ENCODE measurements around the gene ACTN1.
A peak's percentile ranks its signal among the peaks of the same experiment; 100 is the strongest.
"Not testable (repeated sequence)": the region's sequence is repeated elsewhere in the genome, so short reads cannot be mapped to it uniquely, and the experiment has no call there.

ACTN1 gene

DNA sequence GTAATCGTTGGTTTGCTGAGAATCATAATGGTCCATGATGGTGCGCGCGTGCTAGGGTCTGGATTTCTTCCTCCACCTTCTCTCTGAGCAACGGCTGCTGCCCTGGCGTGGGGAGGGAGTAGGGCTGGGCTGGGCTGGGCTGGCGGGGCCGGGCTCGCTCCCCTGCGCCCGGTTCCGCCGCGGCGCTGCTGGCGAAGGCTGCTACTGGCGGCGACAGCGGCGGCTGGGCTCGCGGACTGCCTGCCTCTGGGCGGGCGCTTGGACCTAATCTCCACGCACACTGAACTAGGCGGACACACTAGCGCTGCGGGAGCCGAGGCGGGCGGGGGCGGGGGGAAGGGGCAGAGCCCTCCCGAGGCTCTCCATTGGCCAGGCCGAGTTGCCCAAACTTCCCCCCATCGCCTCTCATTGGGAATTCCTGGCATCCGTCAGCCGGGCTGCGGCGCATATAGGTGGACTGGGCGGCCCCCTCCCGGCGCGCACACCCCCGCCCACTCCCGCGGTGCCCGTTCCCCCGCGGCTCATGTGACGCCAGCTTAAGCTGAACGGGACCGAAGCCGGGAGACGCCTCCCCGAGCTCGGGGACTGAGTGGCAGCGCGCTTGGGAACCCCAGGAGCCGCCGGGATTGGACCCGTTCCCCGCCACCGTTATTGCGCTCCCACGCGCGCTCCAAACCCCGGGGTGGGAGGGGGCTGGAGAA, at the start of gene ACTN1:
Gene ACTN1, minus strand, starts transcription at position 282 of the 701 bp plus-strand sequence. Its CDS starts 246 bp downstream, at position 36.
- DNase-seq = peak; percentile 65

DNA sequence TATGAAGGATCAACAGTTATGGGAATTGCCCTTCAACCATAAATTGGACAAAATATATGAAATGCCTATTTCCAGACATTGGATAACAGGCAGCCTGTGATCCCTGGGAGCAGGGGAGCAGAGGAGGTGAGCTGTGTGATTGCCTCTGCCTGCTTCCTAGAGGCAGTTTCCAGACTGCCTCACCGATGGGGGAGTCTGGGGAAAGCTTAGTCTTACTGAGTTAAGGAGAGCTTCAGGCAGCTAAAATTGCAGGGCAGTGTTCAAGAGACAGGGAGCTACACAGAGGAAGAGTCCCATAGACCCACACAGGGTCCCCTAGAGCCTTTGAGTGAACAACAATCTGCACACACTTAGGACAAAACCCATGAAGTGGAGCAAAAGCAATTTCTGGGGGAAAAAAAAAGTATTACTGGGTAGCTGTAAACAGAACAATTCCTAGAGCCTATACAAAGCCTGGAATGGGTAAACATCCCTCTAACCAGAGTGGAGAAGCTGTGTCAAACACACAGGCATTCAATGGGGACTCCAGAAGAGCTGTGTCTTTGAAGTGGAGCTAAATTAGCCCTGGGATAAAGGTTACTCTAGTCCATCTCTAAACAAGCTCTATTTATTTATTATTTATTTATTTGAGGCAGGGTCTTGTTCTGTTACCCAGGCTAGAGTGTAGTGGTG, 48.3 kb upstream of the ACTN1 start:
- DNase-seq = no peak

DNA sequence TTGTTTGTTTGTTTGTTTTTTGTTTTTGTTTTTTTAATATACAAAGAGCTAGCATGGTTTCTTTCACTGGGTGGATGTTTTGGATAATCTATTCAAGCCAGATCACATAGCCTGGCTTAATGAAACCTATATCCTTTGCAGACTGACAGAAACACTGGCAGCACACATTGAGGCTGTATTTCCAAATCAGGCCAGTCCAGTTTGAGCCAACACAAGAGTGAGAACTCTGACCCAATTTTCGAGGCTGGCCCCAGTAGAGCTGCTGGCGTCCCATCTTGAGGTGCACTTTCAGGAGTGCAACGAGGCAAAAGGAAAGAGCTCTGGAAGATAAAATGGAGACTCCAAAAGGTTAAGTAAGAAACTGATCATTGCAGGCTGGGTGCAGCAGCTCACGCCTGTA, 43.9 kb upstream of the ACTN1 start:
- DNase-seq = no peak

DNA sequence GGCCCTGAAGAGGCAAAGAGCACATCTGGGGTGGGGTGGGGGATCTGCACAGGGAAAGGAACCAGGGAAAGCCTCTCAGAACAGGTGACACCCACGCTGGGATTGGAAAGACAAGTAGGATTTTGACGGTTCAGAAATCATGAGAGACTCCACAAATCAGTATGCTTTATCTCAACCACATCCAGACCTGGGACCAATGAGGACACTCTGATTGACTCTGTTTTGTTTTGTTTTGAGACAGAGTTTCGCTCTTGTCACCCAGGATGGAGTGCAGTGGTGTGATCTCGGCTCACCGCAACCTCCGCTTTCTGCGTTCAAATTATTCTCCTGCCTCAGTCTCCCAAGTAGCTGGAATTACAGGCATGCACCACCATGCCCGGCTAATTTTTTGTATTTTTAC, 43.0 kb upstream of the ACTN1 start:
- not testable (repeated sequence) for DNase-seq

DNA sequence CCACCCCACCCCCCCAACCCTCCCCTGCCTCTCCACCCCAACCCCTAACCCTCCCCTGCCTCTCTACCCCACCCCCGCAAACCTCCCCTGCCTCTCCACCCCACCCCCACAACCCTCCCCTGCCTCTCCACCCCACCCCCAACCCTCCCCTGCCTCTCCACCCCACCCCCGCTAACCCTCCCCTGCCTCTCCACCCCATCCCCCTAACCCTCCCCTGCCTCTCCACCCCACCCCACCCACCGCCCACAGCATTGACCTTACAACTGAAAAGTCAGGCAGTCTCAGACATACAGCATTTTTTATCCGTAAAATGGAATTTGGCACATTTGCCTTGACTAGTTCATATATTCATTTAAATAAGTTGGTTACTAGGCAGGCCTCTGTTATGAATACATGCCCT, 38.6 kb upstream of the ACTN1 start:
- DNase-seq = no peak

DNA sequence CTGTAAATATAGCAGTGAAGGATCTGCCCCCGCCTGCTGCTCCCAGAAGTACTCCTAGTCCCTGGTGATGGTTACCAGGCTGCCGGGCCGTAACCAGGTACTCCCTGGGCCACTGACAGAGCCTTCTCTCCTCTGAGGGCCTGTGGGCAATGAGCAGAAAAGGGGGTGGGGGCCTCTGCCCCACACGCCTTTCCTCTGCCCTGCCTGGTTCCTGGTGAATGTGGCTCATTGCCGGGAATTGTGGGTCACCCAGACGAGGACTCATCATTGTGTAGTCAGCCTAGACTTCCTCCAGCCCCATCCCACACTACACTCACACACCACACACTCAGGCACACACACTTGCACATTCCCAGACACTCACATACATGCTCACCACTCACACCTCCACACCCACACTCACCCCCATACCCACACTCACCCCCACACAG, 35.7 kb upstream of the ACTN1 start:
- DNase-seq = no peak

DNA sequence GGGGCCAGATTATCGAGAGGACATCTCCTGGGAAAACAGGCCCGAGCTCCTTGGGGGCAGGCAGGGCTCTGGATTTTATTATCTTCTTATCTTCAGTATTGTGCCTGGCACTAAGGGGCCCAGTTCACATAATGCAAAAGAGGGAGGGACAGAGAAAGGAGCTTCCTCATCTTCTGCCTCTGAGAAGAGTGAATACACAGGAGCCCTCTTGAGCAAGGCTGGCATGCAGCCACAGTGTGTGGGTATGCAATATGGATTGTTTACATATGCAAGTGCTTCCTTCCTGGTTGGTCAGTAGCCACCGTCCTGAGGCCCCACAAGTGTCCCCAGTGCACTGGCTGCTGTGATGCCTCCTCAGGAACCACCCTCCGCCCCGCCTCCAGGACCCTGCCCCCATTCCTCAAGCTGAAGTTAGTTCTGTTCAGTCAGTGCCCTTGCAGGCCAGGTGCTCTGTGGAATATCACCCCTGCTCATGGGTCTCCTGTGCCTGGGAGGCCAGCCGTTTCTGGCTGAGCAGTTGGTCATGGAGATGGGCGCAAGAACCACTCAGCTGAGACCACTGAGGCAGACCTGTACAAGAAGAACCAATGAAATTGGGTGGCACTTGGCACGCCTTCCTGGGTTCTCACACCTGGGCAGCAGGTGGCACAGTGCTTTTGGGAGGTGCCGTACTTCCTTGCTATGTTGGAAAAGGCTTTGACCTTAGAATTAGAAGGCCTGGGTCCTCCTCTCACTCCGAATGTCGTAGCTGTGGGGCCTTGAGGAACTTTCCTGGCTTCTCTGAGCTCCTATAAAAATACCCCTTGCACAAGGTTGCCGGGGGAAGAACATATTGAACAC, 35.1 kb upstream of the ACTN1 start:
- no peak for DNase-seq

DNA sequence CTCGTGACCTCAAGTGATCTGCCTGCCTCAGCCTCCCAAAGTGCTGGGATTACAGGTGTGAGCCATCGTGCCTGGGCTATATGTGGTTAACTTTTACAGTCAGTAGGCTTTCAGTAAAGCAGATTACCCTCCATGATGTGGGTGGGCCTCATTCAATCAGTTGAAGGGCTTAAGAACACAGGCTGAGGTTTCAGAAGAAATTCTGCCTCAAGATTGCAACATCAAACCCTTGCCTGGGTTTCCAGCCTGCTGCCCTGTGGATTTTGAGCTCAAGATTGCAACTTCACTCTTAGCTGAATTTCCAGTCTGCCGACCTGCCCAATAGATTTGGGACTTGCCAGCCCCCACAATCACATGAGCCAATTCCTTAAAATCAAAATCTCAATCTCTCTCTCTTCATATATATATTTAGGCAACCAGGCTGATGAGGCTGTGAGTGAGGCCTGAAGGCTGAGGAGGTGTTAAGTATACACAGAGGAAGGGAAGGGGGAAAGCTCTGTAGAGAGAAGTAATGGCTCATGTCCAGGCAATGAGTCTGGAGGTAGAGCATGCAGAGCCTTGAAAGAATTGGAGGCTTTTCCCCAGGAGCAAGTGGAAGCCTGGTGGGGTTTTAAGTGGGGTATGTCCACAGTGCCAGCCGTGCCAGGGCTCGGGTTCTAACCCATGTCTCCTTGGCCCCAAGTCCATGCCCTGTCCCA, 33.3 kb upstream of the ACTN1 start:
- no peak for DNase-seq

DNA sequence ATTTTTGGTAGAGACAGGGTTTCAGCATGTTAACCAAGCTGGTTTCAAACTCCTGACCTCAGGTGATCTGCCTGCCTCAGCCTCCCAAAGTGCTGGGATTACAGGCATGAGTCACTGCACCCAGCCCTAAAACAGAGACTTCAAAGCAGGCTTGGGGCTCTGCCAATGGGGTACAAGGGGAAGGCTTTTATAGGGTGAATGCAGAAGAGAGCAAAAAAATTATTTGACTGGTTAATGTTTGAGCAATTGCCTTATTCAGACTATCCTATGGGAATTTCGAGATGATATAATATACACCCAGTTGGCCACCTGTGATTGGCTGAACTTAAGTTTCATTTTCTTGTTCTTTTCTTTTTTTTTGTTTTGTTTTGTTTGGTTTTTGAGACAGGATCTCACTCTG, 31.5 kb upstream of the ACTN1 start:
- no peak for DNase-seq

DNA sequence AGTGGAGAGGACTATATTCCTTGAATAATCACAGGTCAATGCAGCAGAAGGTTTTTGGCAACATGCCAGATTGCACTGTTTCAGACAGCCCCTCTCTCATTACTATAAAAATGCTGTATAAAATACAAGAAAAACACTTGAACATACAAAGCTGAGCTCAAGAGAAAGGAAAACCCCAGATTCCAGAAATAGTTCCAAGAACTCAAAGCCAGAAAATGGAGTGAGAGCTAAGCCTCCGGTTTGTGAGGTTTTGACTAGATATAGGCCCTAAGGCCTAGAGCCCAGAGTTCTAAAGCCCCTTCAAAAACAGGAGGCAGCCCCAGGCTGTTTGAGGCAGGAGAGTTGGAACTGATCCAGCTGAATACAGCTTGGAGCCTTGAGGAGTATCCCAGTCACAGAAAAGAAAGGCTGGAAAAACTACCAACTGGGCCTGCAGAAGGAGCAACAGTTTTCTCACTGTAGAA, 29.4 kb upstream of the ACTN1 start:
- no peak for DNase-seq

DNA sequence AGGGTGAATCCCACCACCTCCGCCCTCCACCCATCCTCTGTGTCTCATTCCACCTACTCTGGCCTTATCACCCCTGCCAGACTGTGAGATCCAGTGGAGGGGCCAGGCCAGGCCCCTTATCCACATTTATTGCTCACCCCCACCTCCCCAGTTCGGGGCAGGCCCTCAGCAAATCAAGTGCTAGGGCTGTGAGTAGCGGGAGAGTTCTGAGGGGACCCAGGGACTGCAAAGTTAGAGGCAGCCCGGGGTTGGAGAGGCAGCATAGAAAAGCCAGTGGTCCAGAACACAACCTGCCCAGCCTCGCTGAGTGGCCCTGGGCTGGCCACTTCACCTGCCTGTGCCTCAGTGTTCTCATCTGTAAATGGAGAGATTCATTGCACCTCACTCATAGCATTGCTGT, 27.2 kb upstream of the ACTN1 start:
- DNase-seq = no peak

DNA sequence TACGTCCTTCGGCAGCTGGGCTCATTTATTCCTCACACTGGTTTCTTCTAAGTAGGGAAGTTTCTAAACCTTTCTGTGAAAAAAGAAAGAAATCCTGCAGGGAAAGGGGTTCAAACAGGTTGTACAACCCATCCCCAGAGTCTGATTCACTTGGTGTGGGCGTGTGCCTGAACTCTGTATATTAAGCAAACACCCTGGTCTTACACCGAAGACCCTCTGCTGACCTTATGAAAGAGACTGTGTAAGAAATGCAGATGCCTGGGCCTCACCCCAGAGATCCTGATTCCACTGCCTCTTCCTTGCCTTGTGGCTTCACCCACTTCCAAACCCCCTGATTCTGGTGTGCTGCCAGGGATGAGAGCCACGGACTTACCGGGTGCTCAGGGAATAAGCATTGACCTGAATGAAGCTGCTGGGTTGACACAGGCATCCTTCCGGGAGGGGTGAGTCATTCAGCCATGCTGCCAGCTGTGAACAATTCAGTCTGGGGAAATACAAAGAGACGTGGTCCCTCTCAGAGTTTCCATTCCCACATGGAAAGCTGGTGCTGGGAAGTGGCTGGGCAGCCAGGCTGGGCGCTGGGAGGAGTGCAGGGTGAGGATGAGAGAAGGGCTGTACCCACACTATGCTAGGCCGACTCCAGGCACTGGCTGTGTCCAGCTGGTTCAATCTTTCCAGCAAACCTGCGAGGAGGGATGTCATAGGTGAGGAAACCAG, 26.5 kb upstream of the ACTN1 start:
- DNase-seq = no peak

DNA sequence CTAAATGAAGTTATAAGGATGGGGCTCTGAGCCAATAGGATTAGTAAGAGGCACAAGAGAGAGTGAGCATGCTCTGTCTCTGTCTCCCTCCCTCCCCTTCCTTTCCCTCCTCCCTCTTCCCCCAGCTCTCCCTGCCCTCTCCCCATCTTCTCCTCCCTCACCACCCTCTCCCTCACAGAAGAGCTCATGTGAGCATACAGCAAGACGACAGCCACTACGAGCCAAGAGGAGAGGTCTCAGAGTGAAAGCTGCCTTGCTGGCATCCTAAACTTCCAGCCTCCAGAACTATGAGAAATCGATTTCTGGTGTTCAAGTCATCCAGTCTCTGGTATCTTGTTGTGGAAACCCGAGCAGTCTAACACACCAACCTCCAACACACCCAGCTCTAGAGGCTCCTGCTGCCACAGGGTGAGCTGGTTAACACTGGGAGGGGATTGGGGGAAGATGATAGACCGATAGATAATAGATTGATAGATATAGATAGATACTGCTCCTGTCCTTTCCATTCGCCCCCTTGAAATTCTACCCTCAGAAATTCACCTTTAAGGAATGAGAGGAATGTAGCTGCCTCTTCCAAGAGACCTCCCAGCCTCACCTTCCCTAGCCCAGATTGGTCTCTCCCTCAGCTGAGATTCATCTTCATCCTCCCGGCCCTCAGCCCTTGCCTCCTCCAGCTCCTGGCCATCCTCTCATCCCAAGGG, 25.8 kb upstream of the ACTN1 start:
- DNase-seq = no peak

DNA sequence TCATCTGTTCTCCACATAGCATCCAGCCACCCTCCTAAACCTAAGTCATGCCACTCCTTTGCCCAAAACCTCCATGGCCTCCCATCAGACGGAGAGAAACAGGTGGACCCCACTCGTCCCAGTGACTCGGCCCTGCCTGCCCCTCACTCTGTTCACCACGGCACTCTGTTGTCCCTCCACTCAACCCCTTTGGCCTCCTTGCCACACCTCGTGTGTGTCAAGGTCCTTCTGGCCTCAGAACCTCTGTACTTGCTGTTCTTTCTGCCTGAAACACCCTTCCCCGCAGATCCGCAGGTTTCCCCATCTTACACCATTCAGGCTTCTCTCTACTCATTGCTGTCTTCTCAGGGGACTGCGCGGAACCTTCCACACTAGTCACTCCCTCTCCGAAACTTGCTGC, 24.5 kb upstream of the ACTN1 start:
- DNase-seq = no peak

DNA sequence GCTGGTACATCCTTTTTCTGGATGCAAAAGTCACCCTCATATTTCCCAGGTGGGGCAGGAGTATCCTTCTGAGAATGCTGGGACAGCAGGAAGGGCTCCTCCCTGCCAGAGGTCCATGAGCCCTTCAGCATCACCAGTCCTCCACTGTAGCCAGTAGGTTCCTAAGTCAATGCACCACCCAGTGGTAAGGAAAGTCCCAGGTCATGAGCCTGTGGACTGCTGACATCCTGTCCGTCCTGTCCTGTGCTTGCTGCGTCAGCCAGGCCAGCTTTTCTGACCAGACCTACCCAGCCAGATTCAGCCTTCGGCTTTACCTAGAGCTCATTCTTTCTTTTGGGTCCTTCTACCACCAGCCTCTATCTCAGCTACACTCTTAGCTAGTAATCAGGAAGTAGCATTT, 23.0 kb upstream of the ACTN1 start:
- DNase-seq = no peak

DNA sequence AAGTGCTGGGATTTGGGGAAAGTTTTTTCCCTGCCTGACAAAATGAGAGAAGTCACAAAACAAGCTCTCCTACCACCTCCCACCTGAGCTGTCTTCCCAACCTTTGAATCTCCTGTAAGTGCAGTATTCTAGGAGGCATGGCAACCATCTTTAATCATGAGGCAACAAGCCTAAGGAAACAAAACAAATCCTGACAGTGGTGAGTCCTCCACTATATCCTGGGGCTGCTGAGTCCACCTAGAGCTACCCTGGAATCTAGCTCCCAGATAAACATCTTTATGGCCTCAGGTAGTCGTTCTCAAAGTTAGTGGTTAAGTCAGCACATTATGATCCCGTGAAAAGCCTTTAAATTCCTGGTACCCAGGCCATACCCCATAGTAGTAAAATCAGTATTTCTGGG, 22.3 kb upstream of the ACTN1 start:
- DNase-seq = no peak

DNA sequence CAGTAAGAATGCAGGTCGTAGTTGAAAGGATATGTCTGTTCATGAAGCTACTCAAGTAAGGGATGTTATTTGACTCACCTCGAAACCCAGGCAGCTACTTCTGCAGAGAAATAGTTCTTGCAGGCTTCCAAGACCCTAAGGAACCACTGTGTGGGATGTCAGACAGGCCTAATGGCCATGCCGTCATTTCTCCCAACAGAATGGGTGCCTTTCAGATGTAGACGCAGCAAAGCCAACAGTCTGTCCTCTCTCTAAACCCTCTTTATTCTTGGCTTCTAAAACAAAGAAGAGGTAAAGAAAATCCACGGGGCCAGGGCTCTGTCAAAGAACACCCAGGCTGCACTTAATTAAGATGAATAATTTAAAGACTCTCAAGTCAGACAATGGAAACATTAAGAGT, 19.0 kb upstream of the ACTN1 start:
- DNase-seq = no peak

DNA sequence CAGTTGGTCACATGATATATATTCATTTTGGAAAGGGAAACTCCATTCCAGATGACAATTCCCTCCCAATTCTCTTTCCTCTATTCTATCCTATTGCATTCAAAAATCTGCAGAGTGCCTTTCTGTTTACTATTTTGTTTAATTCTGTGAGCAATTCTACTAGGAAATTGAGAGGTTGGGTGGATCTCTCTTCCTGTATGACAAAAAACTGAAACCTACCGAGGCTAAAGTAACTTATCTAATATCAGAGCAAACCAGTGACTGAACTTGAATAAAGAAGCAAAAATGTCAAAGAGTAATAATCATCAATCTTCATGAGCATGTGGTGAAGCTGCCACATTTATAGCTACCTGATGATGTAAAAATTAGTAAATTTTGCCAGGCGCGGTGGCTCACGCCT, 16.6 kb upstream of the ACTN1 start:
- DNase-seq = no peak

DNA sequence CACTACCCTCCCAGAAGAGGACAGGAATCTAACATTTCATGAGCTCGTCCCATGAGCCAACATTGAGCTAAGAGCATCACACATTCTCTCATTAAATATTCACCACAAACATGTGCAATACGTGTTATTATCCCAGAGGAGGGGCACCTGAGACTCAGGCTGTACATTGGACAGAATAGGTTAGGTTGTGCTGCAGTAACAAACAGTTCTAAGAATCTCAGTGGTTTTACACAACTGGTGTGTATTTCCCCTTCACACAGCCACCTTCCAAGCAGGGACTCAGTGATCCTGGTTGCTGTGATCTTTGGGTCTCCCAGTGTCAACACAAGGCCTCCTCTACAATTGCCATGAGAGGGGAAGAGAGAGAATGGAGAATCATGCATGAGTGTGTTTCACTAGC, 15.0 kb upstream of the ACTN1 start:
- no peak for DNase-seq

DNA sequence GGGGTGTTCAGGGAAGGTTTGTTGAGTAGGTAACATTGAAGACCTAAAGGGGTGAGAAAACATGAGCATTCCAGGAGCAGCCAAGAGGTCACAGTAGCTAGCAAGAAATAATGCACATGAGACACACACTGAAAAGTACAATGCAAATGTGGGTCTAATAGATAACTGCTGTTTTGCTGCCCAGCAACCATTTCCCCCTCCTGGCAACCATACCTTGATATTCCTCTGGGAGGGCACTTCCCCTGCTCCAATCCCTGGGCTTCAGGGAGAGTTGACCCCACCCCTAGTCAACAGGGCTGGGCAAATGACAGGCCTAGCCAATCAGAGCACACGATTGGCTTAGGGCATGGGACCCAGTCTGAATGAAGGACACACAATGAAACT, 8.5 kb upstream of the ACTN1 start:
- DNase-seq = no peak

DNA sequence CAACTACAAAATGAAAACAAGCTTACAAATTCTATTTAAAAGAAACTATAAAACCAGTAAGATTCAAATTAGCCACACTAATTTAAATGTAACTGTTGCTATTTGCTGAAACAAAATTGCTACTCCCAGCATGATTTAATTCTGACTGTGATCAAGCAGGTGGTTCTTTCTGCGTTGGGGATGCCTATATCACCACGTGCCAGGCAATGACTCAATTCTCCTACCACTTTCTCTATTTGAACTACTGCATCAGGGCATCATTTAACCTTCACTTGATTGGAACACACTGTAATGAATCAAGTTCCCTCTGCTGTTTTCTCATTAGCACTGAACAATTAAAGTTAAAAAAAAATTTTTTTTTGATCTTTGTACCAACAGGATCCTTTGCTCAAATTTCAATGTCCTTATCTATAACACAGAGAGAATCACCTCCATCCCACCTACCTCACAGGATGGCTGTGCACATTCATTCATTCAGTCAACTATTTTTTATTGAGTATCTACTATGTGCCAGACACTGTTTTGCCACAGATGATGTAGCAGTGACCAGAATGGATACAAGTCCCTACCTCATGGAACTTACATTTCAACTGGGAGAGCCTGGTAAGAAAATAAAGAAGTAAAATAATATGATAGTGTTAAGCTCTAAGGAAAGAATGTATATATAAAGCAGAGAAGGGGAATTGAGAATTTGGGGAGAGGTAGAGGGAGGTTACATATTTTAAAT, 8.0 kb upstream of the ACTN1 start:
- DNase-seq = no peak

All from activated CD4-positive, CD25-positive, alpha-beta regulatory T cell treated with anti-CD3 and anti-CD28 coated beads, Interleukin-2, amount 50 U/mL, for 72 hours (primary cell).